Endothelial cell of umbilical vein (primary cell): Measurements from ENCODE around the gene SLC22A7. TPM values are rescaled to one million over a fixed set of nuclear protein-coding genes. Genes with fewer than 3 reads are reported as not detected.

Source experiments
- BruUV-seq: library from RNA; stranded (reverse); fragments of 400-500 nt; replicated peaks from 2 replicates; lab custom pipeline; 2021; lab: Mats Ljungman, UMichigan
- CTCF ChIA-PET: fragments of 300-600, 350-600 bp; sonication (Branson Sonifier 250); formaldehyde crosslinking; loops from one replicate; lab custom pipeline; 2021; ENCODE audit warnings: antibody characterized with exemption, inconsistent platforms; lab: Charles Lee
- POLR2A ChIA-PET: fragments of 300-600, 350-600 bp; sonication (Branson Sonifier 250); formaldehyde crosslinking; loops from one replicate; lab custom pipeline; 2021; ENCODE audit warnings: antibody characterized with exemption, inconsistent platforms; lab: Charles Lee
- DNase-seq: peaks from one replicate; pipeline ENCODE4 v3.0.0-alpha.2; 2011; ENCODE audit warnings: low read depth, low spot score
- FAIRE-seq: peaks from 2 replicates; lab custom pipeline; 2011; peaks lifted over from hg19 to GRCh38; lab: Jason Lieb, UNC
- H2AFZ ChIP-seq: 2 replicates; pipeline ENCODE4 v1.6.0; 2012; ENCODE audit warnings: low read depth, low read length, control low read depth, inconsistent platforms
- H3K27ac ChIP-seq: 2 replicates; pipeline ENCODE4 v1.5.1; 2011; ENCODE audit warnings: low read depth, mild to moderate bottlenecking, control low read depth, low read length, moderate library complexity; ENCODE audit not compliant: insufficient read depth
- H3K27me3 ChIP-seq, 2 experiments: 2 replicates each; pipeline versions ENCODE4 v1.6.0 to v1.6.1; 2011; ENCODE audit warnings: low read length in 2 of 2, mixed read lengths in 1 of 2; ENCODE audit not compliant: control insufficient read depth in 2 of 2, insufficient read depth in 2 of 2
- H3K36me3 ChIP-seq, 2 experiments: 2 replicates in 1 of 2; 3 replicates in 1 of 2; pipeline ENCODE4 v1.5.1; 2011; ENCODE audit warnings: low read length in 2 of 2, mild to moderate bottlenecking in 1 of 2, moderate library complexity in 1 of 2; ENCODE audit not compliant: control insufficient read depth in 2 of 2, insufficient read depth in 2 of 2; ENCODE audit errors: extremely low read depth in 1 of 2
- H3K4me1 ChIP-seq: 3 replicates; pipeline ENCODE4 v1.5.1; 2011; ENCODE audit warnings: mild to moderate bottlenecking, low read length; ENCODE audit not compliant: control insufficient read depth, insufficient read depth; ENCODE audit errors: extremely low read depth
- H3K4me2 ChIP-seq: 2 replicates; pipeline ENCODE4 v1.6.1; 2011; ENCODE audit warnings: low read length, control low read depth, mixed read lengths; ENCODE audit not compliant: insufficient read depth
- H3K4me3 ChIP-seq, 3 experiments: fragments of 200-600 bp in 1 of 3; sonication (generic), shearing (Covaris generic) in 1 of 3; replicated peaks in 1 of 3; 2 replicates each; pipeline ENCODE4 v1.5.1; 2011 to 2016; ENCODE audit warnings: control low read depth in 3 of 3, low read length in 3 of 3, mild to moderate bottlenecking in 2 of 3, inconsistent platforms in 1 of 3, low read depth in 1 of 3, moderate library complexity in 1 of 3; ENCODE audit not compliant: insufficient read depth in 1 of 3
- H3K79me2 ChIP-seq: 2 replicates; pipeline ENCODE4 v1.6.0; 2012; ENCODE audit warnings: low read length, inconsistent platforms; ENCODE audit not compliant: control insufficient read depth, insufficient read depth
- H3K9ac ChIP-seq: replicated peaks from 2 replicates; pipeline ENCODE3; 2011; ENCODE audit warnings: low read length, control low read depth; ENCODE audit not compliant: insufficient read depth; ENCODE audit errors: extremely low read depth
- H3K9me1 ChIP-seq: replicated peaks from 3 replicates; pipeline ENCODE4 v1.6.0; 2011; ENCODE audit warnings: mild to moderate bottlenecking, low read length; ENCODE audit not compliant: control insufficient read depth, insufficient read depth; ENCODE audit errors: extremely low read depth
- H3K9me3 ChIP-seq: replicated peaks from 2 replicates; pipeline ENCODE4 v1.5.1; 2012; ENCODE audit warnings: low read length, inconsistent platforms; ENCODE audit not compliant: control insufficient read depth, insufficient read depth
- H4K20me1 ChIP-seq: replicated peaks from 2 replicates; pipeline ENCODE3; 2011; ENCODE audit warnings: mild to moderate bottlenecking, low read length; ENCODE audit not compliant: control insufficient read depth, insufficient read depth; ENCODE audit errors: extremely low read depth
- EZH2 ChIP-seq: IDR thresholded peaks from 2 replicates; pipeline ENCODE4 v1.6.1; 2012; ENCODE audit warnings: borderline replicate concordance, low read depth, mild to moderate bottlenecking, moderate library complexity, low read length, inconsistent platforms; ENCODE audit not compliant: severe bottlenecking
- FOS ChIP-seq: IDR thresholded peaks from 2 replicates; pipeline ENCODE4 v1.6.1; 2011; ENCODE audit warnings: mild to moderate bottlenecking, low read length, moderate library complexity, borderline replicate concordance; ENCODE audit not compliant: insufficient read depth
- GATA2 ChIP-seq: IDR thresholded peaks from 2 replicates; pipeline ENCODE4 v1.7.0; 2011; ENCODE audit warnings: low read depth, mild to moderate bottlenecking, moderate library complexity, mixed read lengths, low read length; ENCODE audit not compliant: insufficient read length, insufficient read depth
- JUN ChIP-seq: IDR thresholded peaks from 2 replicates; pipeline ENCODE4 v1.6.1; 2011; ENCODE audit warnings: borderline replicate concordance, low read depth; ENCODE audit not compliant: insufficient read length, insufficient read depth
- MYC ChIP-seq: IDR thresholded peaks from one replicate; pipeline ENCODE4 v1.6.1; 2011; ENCODE audit warnings: mild to moderate bottlenecking, low read depth, low read length
- POLR2A ChIP-seq: IDR thresholded peaks from 2 replicates; pipeline ENCODE4 v1.6.1; 2012; ENCODE audit warnings: low read depth, mild to moderate bottlenecking, control low read depth, low read length
- POLR2AphosphoS5 ChIP-seq: IDR thresholded peaks from 2 replicates; pipeline ENCODE4 v1.6.1; 2012; ENCODE audit warnings: low read depth, mild to moderate bottlenecking, control low read depth, low read length, moderate library complexity; ENCODE audit not compliant: insufficient read depth
- dilution Hi-C: fragments of 300-500 bp; cut with MboI; formaldehyde crosslinking; loops from one replicate; pipeline ENCODE4 v1.15.0; 2019; ENCODE audit warnings: low sequenced_read_pairs; ENCODE audit not compliant: extremely low pct_ligation_motif_present
- intact Hi-C: fragments of 100-400 bp; cut with micrococcal nuclease; formaldehyde crosslinking; loops from one replicate; pipeline ENCODE4 v1.10.0; 2022
- polyA plus RNA-seq, 4 experiments: library from polyadenylated mRNA; depleted of rRNA in 3 of 4; stranded (reverse) in 3 of 4; unstranded in 1 of 4; fragments of >200 nt; gene quantifications; 2 replicates each; pipeline versions ENCODE4 v1.2.1 to v1.2.3, GENCODE V29; 2011 to 2012; ENCODE audit warnings: missing spikeins in 1 of 4
- total RNA-seq: library from RNA; stranded (reverse); gene quantifications from 2 replicates; pipeline ENCODE4 v1.2.3, GENCODE V29; 2021
- TF ChIP-seq, protein P1 (sequence below): IDR thresholded peaks from 2 replicates; pipeline ENCODE4 v1.6.1; 2011; ENCODE audit not compliant: insufficient read depth, insufficient read length
- TF ChIP-seq, protein P2 (sequence below), 2 donors: IDR thresholded peaks; 1 replicate in 1 of 2; 2 replicates in 1 of 2; pipeline ENCODE4 v1.5.1; 2011; ENCODE audit warnings: low read length in 2 of 2, mild to moderate bottlenecking in 2 of 2, moderate library complexity in 2 of 2, control low read depth in 1 of 2, inconsistent platforms in 1 of 2, low read depth in 1 of 2; ENCODE audit not compliant: insufficient read depth in 1 of 2; ENCODE audit errors: extremely low read depth in 1 of 2

The SLC22A7 gene
- total and polyA plus RNA-seq, 2 donors (not counting 3 experiments of a cell fraction or from before 2014, with no cell fraction given): not detected

- no TSS peak for BruUV-seq
- Histone ChIP-seq H4K20me1 (no peaks in the 10 kb centered on the region), H3K4me2 (no peak overlapping the region), H3K4me1 (no peaks in the 10 kb centered on the region), H3K36me3 (no peaks in the 10 kb centered on the region), H3K79me2 (no peaks in the 10 kb centered on the region), H3K9ac (no peak overlapping the region), H3K4me3 (no peak overlapping the region), H3K27me3 (no peaks in the 10 kb centered on the region), H2AFZ (no peak overlapping the region), H3K27ac (no peak overlapping the region), H3K9me1 (no peaks in the 10 kb centered on the region), H3K9me3 (no peaks in the 10 kb centered on the region)
- DNase-seq: no peak
- CTCF ChIA-PET: interaction anchor here (2.0 kb wide), 1 partner anchor 248 kb away, joined by 8 read pairs; no protein-coding TSS in a partner anchor
- dilution Hi-C loops: no loop called here
- FAIRE-seq: no peak
- intact Hi-C loops: no loop called here
- TF ChIP-seq JUN (no peak), EZH2 (no peak), GATA2 (no peak), FOS (no peak), POLR2A (no peak), MYC (no peak), POLR2AphosphoS5 (no peak)
- TF ChIP-seq, protein P1, sequence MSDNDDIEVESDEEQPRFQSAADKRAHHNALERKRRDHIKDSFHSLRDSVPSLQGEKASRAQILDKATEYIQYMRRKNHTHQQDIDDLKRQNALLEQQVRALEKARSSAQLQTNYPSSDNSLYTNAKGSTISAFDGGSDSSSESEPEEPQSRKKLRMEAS: no peak
- TF ChIP-seq, protein P2, sequence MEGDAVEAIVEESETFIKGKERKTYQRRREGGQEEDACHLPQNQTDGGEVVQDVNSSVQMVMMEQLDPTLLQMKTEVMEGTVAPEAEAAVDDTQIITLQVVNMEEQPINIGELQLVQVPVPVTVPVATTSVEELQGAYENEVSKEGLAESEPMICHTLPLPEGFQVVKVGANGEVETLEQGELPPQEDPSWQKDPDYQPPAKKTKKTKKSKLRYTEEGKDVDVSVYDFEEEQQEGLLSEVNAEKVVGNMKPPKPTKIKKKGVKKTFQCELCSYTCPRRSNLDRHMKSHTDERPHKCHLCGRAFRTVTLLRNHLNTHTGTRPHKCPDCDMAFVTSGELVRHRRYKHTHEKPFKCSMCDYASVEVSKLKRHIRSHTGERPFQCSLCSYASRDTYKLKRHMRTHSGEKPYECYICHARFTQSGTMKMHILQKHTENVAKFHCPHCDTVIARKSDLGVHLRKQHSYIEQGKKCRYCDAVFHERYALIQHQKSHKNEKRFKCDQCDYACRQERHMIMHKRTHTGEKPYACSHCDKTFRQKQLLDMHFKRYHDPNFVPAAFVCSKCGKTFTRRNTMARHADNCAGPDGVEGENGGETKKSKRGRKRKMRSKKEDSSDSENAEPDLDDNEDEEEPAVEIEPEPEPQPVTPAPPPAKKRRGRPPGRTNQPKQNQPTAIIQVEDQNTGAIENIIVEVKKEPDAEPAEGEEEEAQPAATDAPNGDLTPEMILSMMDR (IDR thresholded peaks at IDR 0.05; ENCODE audit: extremely low read depth in 1 of 2, insufficient read depth in 1 of 2, low read depth in 1 of 2, low read length in 2 of 2): no peak
- POLR2A ChIA-PET: no interaction called here
Observed at GRCh38 chr6:43258807-43259686, 39.0 kb upstream of the SLC22A7 start.
